Effector memory CD4-positive, alpha-beta T cell (primary cell): ENCODE data around the gene SAMHD1.
"Not testable (repeated sequence)": the region's sequence is repeated elsewhere in the genome, so short reads cannot be mapped to it uniquely, and the experiment has no call there.

Experiments used
- DNase-seq, 3 donors: peaks; one replicate each; pipeline ENCODE4 v3.0.0-alpha.2; 2020
- H3K27ac ChIP-seq: 2 replicates; pipeline ENCODE4 v1.7.0; 2013; ENCODE audit warnings: mild to moderate bottlenecking, low read length, moderate library complexity; ENCODE audit not compliant: insufficient read depth, poor library complexity, severe bottlenecking
- H3K27me3 ChIP-seq: replicated peaks from 2 replicates; pipeline ENCODE4 v1.7.0; 2013; ENCODE audit warnings: mild to moderate bottlenecking, low read length; ENCODE audit not compliant: insufficient read depth, control insufficient read depth, poor library complexity, severe bottlenecking
- H3K36me3 ChIP-seq: 2 replicates; pipeline ENCODE4 v1.7.0; 2013; ENCODE audit warnings: mild to moderate bottlenecking, low read length, moderate library complexity; ENCODE audit not compliant: control insufficient read depth, insufficient read depth
- H3K4me1 ChIP-seq: 2 replicates; pipeline ENCODE4 v1.7.0; 2013; ENCODE audit warnings: low read length, mild to moderate bottlenecking; ENCODE audit not compliant: control insufficient read depth, insufficient read depth, poor library complexity, severe bottlenecking
- H3K4me3 ChIP-seq: 2 replicates; pipeline ENCODE4 v1.7.0; 2013; ENCODE audit warnings: low read length, low read depth, mild to moderate bottlenecking; ENCODE audit not compliant: insufficient read depth, poor library complexity, severe bottlenecking
- H3K9me3 ChIP-seq: 2 replicates; pipeline ENCODE4 v1.7.0; 2013; ENCODE audit warnings: mild to moderate bottlenecking, low read length, moderate library complexity; ENCODE audit not compliant: control insufficient read depth

Gene SAMHD1

DNA sequence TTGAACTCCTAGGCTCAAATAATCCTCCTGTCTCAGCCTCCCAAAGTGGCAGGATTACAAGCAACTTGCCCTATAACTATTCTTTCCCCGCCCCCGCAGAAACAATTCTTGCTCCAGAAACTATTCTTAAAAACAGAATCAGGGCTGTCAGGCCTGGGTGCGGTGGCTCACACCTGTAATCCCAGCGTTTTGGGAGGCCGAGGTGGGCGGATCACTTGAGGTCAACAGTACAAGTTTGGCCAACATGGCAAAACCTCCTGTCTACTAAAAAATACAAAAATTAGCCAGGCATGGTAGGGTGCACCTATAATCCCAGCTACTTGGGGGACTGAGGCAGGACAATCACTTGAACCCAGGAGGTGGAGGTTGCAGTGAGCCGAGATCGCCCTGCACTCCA is 31.2 kb downstream of the SAMHD1 start:
- H3K27me3 ChIP-seq = no peaks in the 10 kb centered on the region
- peaks cover 88% of the 10 kb centered on the region for H3K36me3 ChIP-seq
- peak overlapping the region; percentile 0 for H3K27ac ChIP-seq
- DNase-seq = no peak
- H3K9me3 ChIP-seq = no peaks in the 10 kb centered on the region
- H3K4me1 ChIP-seq = no peaks in the 10 kb centered on the region
- no peak overlapping the region for H3K4me3 ChIP-seq

DNA sequence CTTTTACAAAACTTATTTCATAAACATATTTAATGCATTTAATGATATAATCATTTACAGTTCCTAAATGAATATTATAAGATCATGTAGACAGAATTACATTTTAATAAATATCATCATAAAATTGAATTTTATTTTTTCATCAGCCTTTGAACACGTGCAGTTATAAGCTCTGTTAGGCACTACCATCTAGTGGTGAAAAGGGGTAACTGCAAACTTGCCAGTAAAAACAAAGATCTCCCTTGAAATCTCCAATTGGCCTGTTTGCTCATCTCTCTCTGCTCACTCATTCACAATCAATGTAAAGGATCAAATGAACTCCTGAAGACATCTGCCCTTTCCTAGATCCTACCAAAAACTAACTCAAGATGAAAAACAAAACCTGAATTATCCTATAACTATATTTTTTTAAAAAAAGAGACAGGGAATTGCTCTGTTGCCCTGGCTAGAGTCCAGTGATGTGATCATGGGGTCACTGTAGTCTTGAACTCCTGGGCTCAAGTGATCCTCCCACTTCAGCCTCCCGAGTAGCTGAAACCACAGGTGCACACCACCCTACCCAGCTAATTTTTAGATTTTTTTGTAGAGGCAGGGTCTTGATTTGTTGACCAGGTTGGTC is 31.7 kb downstream of the SAMHD1 start:
- H3K9me3 ChIP-seq = no peaks in the 10 kb centered on the region
- H3K4me1 ChIP-seq = no peaks in the 10 kb centered on the region
- DNase-seq = no peak
- peak overlapping the region; percentile 18 for H3K27ac ChIP-seq
- H3K27me3 ChIP-seq = no peaks in the 10 kb centered on the region
- H3K36me3 ChIP-seq = peaks cover 88% of the 10 kb centered on the region
- H3K4me3 ChIP-seq = no peak overlapping the region

DNA sequence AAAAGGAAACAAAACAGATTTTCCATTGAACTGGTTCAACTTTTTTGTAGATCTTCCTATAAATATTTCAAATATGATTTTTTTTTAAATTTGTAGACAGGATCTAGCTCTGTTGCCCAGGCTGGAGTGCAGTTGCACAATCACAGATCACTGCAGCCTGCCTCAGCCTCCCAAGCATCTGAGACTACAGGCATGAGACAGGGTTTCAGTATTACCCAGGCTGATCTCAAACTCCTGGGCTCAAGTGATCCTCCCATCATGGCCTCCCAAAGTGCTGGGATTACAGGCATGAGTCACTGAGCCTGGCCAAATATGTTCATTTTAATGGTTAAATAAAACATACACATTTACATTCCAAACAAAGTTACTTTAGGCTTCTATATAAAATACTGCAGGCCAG is 33.6 kb downstream of the SAMHD1 start:
- no peak overlapping the region for H3K4me3 ChIP-seq
- H3K27ac ChIP-seq = no peak overlapping the region
- H3K27me3 ChIP-seq = no peaks in the 10 kb centered on the region
- no peaks in the 10 kb centered on the region for H3K9me3 ChIP-seq
- H3K4me1 ChIP-seq = no peaks in the 10 kb centered on the region
- peaks cover 82% of the 10 kb centered on the region for H3K36me3 ChIP-seq
- DNase-seq = no peak

DNA sequence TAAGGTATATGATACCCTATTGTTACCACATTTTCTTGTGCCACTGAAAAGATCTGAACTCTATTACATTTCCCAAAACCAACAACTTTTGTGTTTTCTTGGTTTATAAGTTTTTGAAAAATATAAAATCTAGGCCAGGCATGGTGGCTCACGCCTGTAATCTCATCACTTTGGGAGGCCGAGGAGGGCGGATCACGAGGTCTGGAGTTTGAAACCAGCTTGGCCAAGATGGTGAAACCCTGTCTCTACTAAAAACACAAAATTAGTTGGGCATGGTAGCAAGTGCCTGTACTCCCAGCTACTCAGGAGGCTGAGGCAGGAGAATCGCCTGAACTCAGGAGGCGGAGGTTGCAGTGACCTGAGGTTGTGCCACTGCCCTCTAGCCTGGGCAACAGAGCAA is 34.3 kb downstream of the SAMHD1 start:
- Histone ChIP-seq H3K36me3 (peaks cover 84% of the 10 kb centered on the region), H3K27ac (no peak overlapping the region), H3K4me1 (no peaks in the 10 kb centered on the region), H3K4me3 (no peak overlapping the region), H3K9me3 (no peaks in the 10 kb centered on the region), H3K27me3 (no peaks in the 10 kb centered on the region)
- DNase-seq = no peak

DNA sequence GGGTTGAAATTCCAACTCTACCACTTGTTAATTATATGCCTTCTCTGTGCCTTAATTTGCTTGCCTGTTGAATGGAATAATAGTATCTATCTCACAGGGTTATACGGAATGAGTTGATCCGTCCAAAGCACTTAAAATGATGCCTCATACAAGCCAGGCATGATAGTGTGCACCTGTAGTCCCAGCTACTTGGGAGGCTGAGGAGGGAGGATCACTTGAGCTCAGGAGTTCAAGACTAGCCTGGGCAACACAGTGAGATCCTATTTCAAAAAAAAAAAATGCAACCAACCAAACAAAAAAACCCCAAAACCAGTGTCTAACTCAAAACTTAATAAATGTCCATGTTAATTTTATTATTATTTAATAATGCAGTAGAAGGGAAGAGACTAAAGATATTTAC is 35.3 kb downstream of the SAMHD1 start:
- no peaks in the 10 kb centered on the region for H3K4me1 ChIP-seq
- H3K9me3 ChIP-seq = no peaks in the 10 kb centered on the region
- H3K27ac ChIP-seq = no peak overlapping the region
- no peaks in the 10 kb centered on the region for H3K27me3 ChIP-seq
- DNase-seq = no peak
- H3K4me3 ChIP-seq = no peak overlapping the region
- peaks cover 88% of the 10 kb centered on the region for H3K36me3 ChIP-seq

DNA sequence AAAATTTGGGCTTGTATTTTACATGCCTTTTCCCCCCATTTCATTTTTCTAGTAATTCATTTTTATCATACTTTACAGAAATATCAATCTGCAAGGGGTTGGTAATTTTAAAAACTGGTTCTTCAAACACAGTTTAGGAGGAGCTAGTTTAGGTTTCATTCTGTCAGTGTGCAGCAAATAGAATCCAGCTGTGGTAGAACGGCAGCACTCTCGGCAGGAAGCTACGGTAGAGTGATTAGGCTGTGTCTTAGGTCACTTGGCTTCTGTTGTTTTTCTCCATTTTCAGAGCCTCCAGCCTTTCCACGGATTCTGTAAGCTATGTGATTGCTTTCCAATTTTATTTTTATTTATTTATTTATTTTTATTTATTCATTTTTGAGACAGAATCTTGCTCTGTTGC is 42.9 kb downstream of the SAMHD1 start:
- H3K27me3 ChIP-seq = no peaks in the 10 kb centered on the region
- H3K4me1 ChIP-seq = no peaks in the 10 kb centered on the region
- H3K9me3 ChIP-seq = no peaks in the 10 kb centered on the region
- peaks cover 83% of the 10 kb centered on the region for H3K36me3 ChIP-seq
- no peak overlapping the region for H3K4me3 ChIP-seq
- no peak overlapping the region for H3K27ac ChIP-seq
- no peak for DNase-seq

DNA sequence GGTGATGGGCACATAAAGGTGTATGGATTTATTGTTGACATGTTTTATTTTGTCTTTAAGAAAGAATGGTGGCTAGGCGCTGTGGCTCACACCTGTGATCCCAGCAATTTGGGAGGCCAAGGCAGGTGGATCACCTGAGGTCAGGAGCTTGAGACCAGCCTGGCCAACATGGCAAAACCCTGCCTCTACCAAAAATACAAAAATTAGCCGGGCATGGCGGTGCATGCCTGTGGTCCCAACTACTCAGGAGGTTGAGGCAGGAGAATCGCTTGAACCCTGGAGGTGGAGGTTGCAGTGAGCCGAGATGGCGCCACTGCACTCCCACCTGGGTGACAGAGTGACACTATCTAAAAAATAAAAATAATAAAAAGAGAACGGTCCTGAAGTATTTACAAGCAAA is 45.4 kb downstream of the SAMHD1 start:
- not testable (repeated sequence) for H3K27ac ChIP-seq, H3K9me3 ChIP-seq, H3K27me3 ChIP-seq, H3K4me3 ChIP-seq, DNase-seq, H3K4me1 ChIP-seq
- peaks cover 83% of the 10 kb centered on the region for H3K36me3 ChIP-seq

DNA sequence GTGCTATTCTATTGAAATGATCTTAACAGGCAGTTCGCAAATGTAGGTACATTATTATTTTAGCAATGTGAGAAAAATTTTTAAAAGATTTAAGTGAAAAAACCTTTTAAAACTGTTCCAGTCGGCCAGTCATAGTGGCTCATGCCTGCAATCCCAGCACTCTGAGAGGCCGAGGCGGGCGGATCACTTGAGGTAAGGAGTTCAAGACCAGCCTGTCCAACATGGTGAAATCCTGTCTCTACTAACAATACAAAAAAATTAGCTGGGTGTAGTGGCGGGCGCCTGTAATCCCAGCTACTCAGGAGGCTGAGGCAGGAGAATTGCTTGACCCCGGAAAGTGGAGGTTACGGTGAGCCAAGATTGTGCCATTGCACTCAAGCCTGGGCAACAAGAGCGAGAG is 45.9 kb downstream of the SAMHD1 start:
- not testable (repeated sequence) for H3K27ac ChIP-seq, H3K9me3 ChIP-seq, H3K4me1 ChIP-seq, H3K27me3 ChIP-seq, H3K4me3 ChIP-seq, DNase-seq
- peaks cover 82% of the 10 kb centered on the region for H3K36me3 ChIP-seq

DNA sequence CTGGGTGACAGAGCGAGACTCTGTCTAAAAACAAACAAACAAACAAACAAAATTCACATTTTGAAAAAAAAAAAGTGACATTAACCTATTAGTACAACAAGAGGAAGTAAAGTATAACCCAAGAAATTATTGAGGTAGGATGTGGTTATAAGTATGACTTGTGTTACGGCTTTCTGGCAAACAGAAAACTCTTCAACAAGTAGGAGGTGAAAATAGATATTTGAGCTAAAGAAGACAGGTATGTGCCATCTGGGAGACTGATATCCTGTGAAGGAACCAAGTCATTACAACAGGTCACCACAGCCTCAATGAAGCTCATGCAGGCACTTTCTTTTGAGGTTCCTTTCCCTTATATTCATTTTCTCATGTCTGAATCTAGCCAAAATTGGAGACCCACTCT is 46.8 kb downstream of the SAMHD1 start:
- no peaks in the 10 kb centered on the region for H3K4me1 ChIP-seq
- H3K27me3 ChIP-seq = no peaks in the 10 kb centered on the region
- H3K27ac ChIP-seq = no peak overlapping the region
- DNase-seq = no peak
- H3K4me3 ChIP-seq = no peak overlapping the region
- peaks cover 80% of the 10 kb centered on the region for H3K36me3 ChIP-seq
- H3K9me3 ChIP-seq = no peaks in the 10 kb centered on the region

DNA sequence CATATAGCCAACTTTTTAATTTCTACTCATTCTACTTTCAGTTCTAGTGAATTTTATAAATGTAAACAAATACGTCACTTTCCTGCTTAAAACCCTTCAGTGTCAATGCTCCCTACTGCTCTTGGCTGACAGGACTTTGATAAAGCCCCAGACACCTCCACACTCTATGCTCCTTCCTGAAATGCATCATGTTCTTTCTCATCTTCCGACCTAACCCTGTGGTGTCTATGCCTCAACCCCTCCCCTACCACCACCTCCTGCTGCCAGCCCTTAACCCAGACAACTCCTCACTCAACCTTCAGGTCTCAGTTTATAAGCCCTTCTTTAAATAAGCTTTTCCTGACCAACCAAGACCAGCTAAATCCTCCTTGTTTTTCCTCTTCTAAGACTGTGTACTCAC is 56.5 kb downstream of the SAMHD1 start:
- no peak overlapping the region for H3K27ac ChIP-seq
- no peaks in the 10 kb centered on the region for H3K9me3 ChIP-seq
- DNase-seq = no peak
- H3K4me3 ChIP-seq = no peak overlapping the region
- H3K4me1 ChIP-seq = no peaks in the 10 kb centered on the region
- no peaks in the 10 kb centered on the region for H3K27me3 ChIP-seq
- peaks cover 91% of the 10 kb centered on the region for H3K36me3 ChIP-seq
